Erythroblast (primary cell): ENCODE measurements around the gene NOL4L.

Experiments used
- GATA1 ChIP-seq: IDR thresholded peaks from 2 replicates; pipeline ENCODE4 v1.6.1; 2011; ENCODE audit warnings: low read depth, mild to moderate bottlenecking, control low read depth, low read length, moderate library complexity
- POLR2A ChIP-seq: IDR thresholded peaks from 2 replicates; pipeline ENCODE4 v1.6.1; 2011; ENCODE audit warnings: mild to moderate bottlenecking, low read length

GRCh38 chr20:32517914-32518592 is 67.1 kb downstream of the NOL4L start:
- no peak for TF ChIP-seq POLR2A
- TF ChIP-seq GATA1, result no peak
